GM12892 (cell line): ENCODE measurements around the gene SMC2.

Experiments
- POLR2A ChIP-seq: IDR thresholded peaks from 2 replicates; pipeline ENCODE4 v1.6.1; 2011; ENCODE audit warnings: low read depth, low read length, control low read depth
- TAF1 ChIP-seq: IDR thresholded peaks from 2 replicates; pipeline ENCODE4 v1.6.1; 2011; ENCODE audit warnings: low read depth, mild to moderate bottlenecking, control low read depth, low read length, borderline replicate concordance

DNA sequence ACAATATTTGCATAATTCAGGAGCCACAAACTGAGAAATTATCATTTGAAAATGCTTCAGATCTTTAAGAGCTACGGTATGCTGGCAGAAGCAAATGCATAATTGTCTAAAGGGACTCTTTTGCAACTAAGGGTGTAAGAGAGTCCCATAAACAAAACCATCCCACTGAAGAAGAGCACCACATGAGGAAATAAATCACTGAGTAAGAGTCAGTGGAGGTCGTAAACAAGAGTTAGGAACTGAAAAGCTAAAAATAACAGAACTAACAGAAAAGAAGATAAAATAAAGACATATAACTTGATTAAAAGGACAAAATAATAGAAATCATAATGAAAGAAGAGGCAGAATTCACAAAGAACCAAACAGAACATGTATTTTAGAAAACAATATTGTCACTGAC lies 3.5 kb upstream of the SMC2 start:
- TF ChIP-seq TAF1 (no peak), POLR2A (no peak)
